H1 (cell line): Measurements from ENCODE around the gene QPCTL. TPM values are rescaled to one million over a fixed set of nuclear protein-coding genes. Genes with fewer than 3 reads are reported as not detected.

Source experiments
- ASH2L ChIP-seq: fragments of 200-600, 300-600 bp; sonication (generic); IDR thresholded peaks from one replicate; pipeline ENCODE4 v1.7.1; 2017; ENCODE audit warnings: low read length
- CBX8 ChIP-seq: fragments of 300-800, 300-1000 bp; sonication (generic); IDR thresholded peaks from 2 replicates; pipeline ENCODE4 v1.7.1; 2016; ENCODE audit warnings: low read depth, low read length, borderline replicate concordance
- CHD1 ChIP-seq: IDR thresholded peaks from 2 replicates; pipeline ENCODE4 v1.6.1; 2012; ENCODE audit warnings: low read depth, low read length, improper control_type of control experiment
- FOSL1 ChIP-seq: IDR thresholded peaks from 2 replicates; pipeline ENCODE4 v1.6.1; 2011; ENCODE audit warnings: mild to moderate bottlenecking, low read depth, low read length, moderate library complexity; ENCODE audit not compliant: insufficient read depth
- HDAC6 ChIP-seq: IDR thresholded peaks from one replicate; pipeline ENCODE4 v1.7.1; 2012; ENCODE audit warnings: low read depth, mild to moderate bottlenecking, inconsistent platforms, low read length, moderate library complexity
- NANOG ChIP-seq: IDR thresholded peaks from 2 replicates; pipeline ENCODE4 v1.6.1; 2011; ENCODE audit warnings: low read length, low read depth, mild to moderate bottlenecking, inconsistent platforms; ENCODE audit not compliant: insufficient read depth, poor library complexity, severe bottlenecking
- SIN3A ChIP-seq, 2 experiments: IDR thresholded peaks in 1 of 2; conservative IDR thresholded peaks in 1 of 2; 2 replicates each; pipeline ENCODE4 v1.6.1; 2011 to 2012; ENCODE audit warnings: low read length in 2 of 2, improper control_type of control experiment in 1 of 2, low read depth in 1 of 2, mild to moderate bottlenecking in 1 of 2
- SP1 ChIP-seq: IDR thresholded peaks from 2 replicates; pipeline ENCODE4 v1.6.1; 2011; ENCODE audit warnings: low read depth, low read length
- TBP ChIP-seq: IDR thresholded peaks from 2 replicates; pipeline ENCODE4 v1.6.1; 2011; ENCODE audit warnings: low read depth, low read length, improper control_type of control experiment
- polyA plus RNA-seq, 7 experiments: library from polyadenylated mRNA; depleted of rRNA in 3 of 7; stranded (reverse) in 5 of 7; unstranded in 2 of 7; fragments of >200 nt in 5 of 7; fragments of 200-250 nt in 2 of 7; gene quantifications; 1 replicate in 5 of 7; 2 replicates in 1 of 7; 4 replicates in 1 of 7; pipeline versions ENCODE4 v1.2.1 to v1.2.3, GENCODE V29; 2011 to 2013; ENCODE audit warnings: missing spikeins in 2 of 7, mixed read lengths in 2 of 7
- total RNA-seq: library from RNA; stranded (reverse); fragmentation: NEBNext Ultra II Directional; extraction: Animal tissue kit (Norgen Biotek cat#: 25700); gene quantifications from 2 replicates; pipeline ENCODE4 v1.2.1, GENCODE V29; 2021
- TF ChIP-seq, protein P1 (sequence below): fragments of 300-600 bp; sonication (generic); IDR thresholded peaks from 2 replicates; pipeline ENCODE4 v1.7.1; 2012; ENCODE audit warnings: low read length, moderate library complexity, mild to moderate bottlenecking, inconsistent platforms; ENCODE audit not compliant: insufficient replicate concordance

QPCTL gene
- total and polyA plus RNA-seq, 2 of the 8 experiments (the other 6 are each of a cell fraction or from before 2014, with no cell fraction given), result 25.2 to 35.3 TPM

DNA sequence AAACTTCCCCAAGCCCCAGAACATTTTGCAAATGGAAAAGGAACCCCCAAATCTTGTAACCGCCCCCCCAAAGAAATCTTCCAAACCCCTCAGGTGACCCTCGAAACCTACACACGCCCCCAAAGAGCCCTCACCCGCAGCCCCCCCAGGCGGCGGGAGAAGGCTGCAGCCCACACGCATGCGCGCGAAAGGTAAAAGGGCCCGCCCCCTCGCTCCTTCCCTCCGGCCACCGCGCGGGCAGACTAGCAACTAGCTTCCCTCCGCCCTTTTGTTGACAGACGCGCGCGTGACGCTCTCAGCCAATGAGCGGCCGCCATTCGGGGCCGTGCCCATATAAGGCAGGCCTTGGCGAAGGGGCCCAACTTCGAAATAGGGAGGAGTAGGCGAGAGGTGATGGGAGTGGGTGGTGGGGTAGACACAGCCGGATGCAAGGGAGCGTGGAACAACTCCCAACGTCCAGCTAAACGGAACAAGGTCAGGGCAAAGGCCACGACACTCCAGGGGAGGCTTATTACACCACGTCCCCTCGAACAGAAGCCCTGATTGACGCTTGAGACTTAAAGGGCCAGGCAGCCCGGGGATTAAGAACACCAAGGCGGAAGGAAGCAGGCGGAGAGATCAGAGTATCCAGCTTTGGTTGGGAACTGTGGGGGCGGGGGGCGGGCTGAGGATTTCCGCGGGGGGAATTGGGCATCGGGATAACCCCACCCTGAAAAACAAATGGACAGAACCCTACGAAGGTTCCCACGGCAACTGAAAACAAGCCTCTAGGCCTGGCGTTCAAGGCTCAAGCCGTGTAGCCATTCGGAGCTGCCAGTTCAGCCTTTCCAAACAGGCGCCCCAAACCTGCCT, 24.9 kb downstream of the QPCTL start (continued):
- TF ChIP-seq, protein P1, sequence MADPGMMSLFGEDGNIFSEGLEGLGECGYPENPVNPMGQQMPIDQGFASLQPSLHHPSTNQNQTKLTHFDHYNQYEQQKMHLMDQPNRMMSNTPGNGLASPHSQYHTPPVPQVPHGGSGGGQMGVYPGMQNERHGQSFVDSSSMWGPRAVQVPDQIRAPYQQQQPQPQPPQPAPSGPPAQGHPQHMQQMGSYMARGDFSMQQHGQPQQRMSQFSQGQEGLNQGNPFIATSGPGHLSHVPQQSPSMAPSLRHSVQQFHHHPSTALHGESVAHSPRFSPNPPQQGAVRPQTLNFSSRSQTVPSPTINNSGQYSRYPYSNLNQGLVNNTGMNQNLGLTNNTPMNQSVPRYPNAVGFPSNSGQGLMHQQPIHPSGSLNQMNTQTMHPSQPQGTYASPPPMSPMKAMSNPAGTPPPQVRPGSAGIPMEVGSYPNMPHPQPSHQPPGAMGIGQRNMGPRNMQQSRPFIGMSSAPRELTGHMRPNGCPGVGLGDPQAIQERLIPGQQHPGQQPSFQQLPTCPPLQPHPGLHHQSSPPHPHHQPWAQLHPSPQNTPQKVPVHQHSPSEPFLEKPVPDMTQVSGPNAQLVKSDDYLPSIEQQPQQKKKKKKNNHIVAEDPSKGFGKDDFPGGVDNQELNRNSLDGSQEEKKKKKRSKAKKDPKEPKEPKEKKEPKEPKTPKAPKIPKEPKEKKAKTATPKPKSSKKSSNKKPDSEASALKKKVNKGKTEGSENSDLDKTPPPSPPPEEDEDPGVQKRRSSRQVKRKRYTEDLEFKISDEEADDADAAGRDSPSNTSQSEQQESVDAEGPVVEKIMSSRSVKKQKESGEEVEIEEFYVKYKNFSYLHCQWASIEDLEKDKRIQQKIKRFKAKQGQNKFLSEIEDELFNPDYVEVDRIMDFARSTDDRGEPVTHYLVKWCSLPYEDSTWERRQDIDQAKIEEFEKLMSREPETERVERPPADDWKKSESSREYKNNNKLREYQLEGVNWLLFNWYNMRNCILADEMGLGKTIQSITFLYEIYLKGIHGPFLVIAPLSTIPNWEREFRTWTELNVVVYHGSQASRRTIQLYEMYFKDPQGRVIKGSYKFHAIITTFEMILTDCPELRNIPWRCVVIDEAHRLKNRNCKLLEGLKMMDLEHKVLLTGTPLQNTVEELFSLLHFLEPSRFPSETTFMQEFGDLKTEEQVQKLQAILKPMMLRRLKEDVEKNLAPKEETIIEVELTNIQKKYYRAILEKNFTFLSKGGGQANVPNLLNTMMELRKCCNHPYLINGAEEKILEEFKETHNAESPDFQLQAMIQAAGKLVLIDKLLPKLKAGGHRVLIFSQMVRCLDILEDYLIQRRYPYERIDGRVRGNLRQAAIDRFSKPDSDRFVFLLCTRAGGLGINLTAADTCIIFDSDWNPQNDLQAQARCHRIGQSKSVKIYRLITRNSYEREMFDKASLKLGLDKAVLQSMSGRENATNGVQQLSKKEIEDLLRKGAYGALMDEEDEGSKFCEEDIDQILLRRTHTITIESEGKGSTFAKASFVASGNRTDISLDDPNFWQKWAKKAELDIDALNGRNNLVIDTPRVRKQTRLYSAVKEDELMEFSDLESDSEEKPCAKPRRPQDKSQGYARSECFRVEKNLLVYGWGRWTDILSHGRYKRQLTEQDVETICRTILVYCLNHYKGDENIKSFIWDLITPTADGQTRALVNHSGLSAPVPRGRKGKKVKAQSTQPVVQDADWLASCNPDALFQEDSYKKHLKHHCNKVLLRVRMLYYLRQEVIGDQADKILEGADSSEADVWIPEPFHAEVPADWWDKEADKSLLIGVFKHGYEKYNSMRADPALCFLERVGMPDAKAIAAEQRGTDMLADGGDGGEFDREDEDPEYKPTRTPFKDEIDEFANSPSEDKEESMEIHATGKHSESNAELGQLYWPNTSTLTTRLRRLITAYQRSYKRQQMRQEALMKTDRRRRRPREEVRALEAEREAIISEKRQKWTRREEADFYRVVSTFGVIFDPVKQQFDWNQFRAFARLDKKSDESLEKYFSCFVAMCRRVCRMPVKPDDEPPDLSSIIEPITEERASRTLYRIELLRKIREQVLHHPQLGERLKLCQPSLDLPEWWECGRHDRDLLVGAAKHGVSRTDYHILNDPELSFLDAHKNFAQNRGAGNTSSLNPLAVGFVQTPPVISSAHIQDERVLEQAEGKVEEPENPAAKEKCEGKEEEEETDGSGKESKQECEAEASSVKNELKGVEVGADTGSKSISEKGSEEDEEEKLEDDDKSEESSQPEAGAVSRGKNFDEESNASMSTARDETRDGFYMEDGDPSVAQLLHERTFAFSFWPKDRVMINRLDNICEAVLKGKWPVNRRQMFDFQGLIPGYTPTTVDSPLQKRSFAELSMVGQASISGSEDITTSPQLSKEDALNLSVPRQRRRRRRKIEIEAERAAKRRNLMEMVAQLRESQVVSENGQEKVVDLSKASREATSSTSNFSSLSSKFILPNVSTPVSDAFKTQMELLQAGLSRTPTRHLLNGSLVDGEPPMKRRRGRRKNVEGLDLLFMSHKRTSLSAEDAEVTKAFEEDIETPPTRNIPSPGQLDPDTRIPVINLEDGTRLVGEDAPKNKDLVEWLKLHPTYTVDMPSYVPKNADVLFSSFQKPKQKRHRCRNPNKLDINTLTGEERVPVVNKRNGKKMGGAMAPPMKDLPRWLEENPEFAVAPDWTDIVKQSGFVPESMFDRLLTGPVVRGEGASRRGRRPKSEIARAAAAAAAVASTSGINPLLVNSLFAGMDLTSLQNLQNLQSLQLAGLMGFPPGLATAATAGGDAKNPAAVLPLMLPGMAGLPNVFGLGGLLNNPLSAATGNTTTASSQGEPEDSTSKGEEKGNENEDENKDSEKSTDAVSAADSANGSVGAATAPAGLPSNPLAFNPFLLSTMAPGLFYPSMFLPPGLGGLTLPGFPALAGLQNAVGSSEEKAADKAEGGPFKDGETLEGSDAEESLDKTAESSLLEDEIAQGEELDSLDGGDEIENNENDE, result no peak
- TF ChIP-seq TBP, result peak; percentile 75
- TF ChIP-seq ASH2L, result no peak
- TF ChIP-seq NANOG, result no peak
- TF ChIP-seq SP1, result peak; percentile 79; the same call in 1 of the 2 replicates
- TF ChIP-seq CBX8, result no peak
- TF ChIP-seq HDAC6, result no peak
- TF ChIP-seq CHD1, result no peak
- peak in 1 of 2 experiments; percentile 82; a peak in 2 of 4 replicates for TF ChIP-seq SIN3A (conservative IDR thresholded peaks at IDR 0.05 in 1 of 2, IDR thresholded peaks at IDR 0.05 in 1 of 2; ENCODE audit: low read depth in 1 of 2, low read length in 2 of 2)
- no peak for TF ChIP-seq FOSL1
